Amniotic epithelial cell (primary cell): Measurements from ENCODE around the gene CHST15.

Experiments used
- DNase-seq: peaks from one replicate; pipeline ENCODE4 v3.0.0-alpha.2; 2010; ENCODE audit warnings: low read depth

CHST15 gene

GRCh38 chr10:123997486-123998196 is 95.8 kb downstream of the CHST15 start:
- DNase-seq = peak; percentile 90

DNA sequence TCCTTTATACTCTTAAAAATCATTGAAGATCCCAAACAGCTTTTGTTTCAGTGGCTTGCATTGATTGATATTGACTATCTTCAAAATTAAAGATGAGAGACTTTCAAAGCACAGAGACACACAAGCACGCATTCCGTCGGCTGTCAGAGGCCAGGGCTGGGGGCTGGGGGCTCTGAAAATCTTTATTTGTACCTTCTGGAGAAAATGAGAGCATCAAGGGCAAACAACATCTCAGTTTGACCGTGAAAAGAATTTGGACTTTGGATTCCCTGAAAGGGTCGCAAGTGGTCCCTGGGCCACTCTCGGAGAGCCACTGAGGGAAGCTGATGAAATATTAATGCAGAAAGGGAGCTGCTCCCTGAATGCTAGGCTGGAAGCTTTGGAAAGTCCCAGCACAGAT is 96.4 kb downstream of the CHST15 start:
- no peak for DNase-seq

GRCh38 chr10:123996302-123996701 is 97.1 kb downstream of the CHST15 start:
- DNase-seq = no peak

DNA sequence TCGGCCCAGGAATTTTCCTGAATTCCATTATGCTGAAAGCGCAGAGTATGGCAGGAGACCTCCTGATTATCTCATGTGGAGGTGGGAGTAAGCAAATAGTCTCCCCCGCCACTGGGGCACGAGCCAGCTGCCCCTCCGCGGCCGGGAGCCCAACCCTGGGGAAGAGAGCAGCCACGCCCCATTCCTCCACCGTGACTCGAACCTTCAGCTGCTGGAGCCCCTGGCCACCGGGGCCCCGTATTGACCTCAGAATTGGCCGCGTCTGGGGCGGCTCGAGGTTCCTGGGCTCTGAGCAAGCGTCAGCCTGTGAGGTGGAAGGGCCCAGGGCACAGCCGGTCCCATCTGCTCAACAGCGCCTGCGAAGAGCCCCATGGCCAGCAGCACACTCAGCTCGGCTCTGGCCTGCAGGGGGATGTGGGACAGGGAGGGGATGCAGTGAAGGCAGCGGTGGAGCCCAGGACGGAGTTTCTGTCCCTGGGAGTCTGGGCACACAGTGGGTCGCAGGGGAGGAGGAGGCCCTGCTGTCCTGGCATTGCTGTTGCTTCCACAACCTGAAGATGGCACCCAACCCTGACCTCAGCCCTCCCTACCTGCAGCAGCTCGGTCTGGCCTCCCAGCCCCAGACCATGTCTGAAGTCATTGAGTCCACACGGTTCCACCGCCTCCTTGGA is 97.8 kb downstream of the CHST15 start:
- peak; percentile 56 for DNase-seq

- no peak for DNase-seq
Measured at GRCh38 chr10:123995082-123995460, 98.3 kb downstream of the CHST15 start.

DNA sequence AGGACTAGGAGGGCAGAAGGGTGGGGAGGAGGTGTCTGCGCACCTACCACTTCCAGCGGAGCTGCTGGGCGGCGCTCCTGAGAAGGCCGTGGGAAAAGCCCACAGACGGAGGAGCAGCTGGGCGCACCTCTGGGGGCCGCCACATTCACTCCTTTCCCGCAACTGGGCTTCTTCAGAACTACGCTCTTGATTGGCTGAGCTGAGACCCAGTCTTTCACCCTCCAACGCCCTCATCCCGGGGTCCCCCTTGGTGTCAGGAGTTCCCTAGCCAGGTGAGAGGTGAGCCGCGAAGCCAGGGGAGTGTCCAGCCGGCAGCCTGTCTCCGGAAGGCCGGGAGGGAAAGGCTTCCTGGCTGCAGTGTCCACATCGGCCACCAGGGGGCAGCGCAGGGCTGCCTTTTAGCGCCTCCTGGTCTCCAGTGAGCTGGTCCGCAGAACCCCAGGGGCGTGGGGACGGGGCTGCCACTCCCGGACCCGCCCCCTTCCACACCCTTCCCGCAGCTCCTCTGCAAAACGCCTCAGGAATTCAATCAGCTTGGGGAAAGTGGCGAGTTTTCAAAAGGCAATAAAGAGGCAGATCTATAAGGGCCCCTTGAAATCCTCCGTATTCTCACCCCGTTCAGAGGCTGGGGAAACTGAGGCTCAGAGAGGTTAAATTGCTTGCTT is 98.8 kb downstream of the CHST15 start:
- DNase-seq = peak; percentile 48

DNA sequence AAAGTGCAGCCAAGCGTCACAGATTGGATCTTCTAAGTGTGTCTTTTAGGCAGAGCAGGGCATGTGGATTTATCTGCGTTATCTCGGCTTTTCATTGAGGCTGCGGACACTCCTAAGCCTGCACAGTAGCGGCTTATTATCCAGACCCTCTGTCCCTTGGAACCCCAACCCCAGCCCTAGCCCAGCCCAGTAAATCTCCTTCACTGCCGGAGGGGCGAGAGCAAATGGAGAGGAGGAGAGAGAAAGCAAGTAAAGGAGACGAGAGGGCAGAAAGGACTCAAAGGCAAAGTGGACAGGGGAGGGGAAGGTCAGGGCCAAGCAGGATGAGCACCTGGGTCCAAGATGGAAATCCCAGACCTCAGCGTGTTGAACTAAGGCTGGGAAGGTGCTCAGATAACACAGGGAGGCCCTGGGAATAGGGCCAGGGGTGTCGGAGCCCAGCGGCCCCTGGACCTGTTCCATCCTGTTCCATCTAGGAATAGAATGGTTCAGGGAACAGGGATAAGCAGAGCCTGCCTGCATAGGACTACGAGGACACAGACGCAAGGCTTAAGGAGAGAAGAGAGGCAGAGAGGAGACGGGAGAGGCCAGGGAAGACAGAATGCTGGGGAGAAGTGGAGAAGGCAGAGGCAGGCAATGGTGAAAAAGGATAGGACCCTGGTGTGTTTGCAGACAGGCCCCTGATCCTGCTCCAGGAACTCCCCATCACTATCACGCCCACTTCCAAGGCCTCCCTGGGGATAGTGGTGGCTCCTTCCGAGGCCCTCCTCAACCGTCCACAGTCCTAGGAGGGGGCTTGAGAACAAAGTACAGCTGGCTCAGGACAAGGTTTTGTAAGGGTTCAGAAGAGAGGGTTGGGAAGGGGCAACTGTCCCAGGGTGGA is 99.6 kb downstream of the CHST15 start:
- DNase-seq = no peak

DNA sequence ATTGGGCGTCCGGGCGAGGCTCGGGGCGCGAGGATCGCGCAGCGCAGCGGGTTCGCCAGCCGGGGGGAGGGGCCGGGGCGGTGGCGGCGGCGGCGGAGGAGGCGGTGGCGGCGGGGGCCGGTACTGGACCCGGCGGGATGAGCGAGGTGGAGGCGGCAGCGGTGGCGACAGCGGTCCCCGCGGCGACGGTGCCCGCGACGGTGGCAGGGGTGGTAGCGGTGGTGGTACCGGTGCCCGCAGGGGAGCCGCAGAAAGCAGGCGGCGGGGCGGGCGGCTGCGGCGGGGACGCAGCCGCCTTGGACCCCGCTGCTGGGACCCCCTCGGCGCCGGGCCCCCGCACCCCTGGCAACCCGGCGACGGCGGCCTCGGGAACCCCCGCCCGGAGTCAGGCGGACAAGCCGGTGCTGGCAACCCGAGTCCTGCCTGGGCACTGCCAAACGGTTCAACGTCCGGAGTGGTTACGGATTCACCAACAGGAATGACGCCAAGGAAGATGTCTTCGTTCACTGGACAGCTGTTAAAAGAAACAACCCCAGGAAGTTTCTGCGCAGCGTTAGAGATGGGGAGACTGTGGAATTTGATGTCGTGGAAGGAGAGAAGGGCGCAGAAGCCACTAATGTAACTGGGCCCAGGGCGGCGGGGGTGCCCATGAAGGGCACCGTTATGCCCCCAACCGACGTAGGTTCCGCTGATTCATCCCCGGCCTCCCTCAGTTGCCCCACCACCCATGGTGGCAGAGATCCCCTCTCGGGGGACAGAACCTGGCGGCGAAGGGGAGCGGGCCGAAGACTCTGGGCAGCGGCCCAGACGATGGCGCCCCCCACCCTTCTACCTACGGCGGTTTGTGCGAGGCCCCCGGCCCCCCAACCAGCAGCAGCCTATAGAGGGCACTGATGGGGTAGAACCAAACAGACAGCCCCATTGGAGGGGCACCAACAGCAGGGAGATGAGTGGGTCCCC is 101.5 kb downstream of the CHST15 start:
- DNase-seq = no peak

DNA sequence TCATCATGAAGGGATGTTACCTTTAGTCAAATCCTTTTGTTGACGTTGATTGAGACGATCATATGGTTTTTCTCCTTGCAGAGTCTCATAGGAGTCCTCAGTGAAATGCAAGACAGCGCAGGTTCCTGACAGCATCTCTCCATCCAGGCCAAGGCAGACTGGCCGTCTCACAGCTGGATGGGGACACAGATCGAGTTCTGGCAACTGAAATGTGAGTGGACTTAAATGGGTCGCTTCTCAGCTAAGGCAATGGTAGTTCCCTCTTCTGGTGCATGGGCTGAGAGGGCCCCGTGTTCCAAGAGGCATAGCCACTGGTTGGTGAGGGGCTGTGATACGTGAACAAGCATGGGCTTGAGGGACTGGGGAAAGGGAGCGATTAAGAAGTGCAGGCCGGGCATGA is 102.5 kb downstream of the CHST15 start:
- no peak for DNase-seq

DNA sequence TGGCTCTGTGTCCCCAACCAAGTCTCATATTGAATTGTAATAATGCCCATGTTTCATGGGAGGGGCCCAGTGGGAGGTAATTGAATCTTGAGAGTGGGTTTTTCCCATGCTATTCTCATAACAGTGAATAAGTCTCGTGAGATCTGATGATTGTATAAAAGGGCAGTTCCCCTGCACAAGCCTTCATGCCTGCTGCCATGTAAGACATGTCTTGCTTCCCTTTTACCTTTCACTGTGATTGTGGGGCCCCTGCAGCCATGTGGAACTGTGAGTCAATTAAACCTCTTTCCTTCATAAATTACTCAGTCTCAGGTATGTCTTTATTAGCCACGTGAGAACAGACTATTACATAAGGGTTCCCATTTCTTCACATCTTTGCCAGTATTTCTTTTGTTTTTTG is 104.7 kb downstream of the CHST15 start:
- DNase-seq = no peak

DNA sequence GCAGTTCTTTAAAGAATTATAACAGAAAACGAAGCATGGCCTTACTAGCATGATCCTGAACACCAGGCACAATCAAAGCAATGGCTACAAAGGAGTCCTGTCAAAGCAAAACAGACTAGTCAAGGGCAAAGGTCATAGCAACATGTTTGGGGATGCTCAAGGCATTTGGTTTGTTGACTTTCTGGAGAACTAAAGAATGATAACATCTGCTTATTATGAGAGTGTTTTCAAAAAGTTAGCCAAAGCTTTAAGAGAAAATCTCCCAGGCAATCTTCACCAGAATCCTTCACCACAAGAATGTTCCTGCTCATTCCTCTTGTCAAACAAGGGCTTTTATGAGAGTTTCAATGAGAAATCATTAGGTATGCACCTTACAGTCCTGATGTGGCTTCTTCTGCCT is 106.7 kb downstream of the CHST15 start:
- no peak for DNase-seq

DNA sequence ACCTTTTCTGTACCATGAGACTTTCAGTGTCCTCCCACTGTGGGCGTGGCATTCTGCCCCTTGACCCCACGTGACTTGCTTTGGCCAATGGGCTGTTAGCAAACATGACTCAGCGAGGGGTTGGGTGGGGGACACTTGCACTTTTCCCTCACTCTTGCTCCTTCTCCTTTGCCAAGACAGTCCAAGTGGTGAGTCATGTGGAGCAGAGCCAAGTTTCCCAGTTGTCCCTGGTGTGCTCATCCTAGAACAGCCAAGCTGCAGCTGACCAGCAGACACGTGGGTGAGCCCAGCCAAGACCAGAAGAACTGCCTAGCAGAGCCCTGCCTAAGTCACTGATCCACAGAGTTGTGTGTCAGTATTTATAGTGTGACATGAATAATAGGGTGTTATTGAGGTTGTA is 119.0 kb downstream of the CHST15 start:
- peak; percentile 21 for DNase-seq

- DNase-seq = no peak
Measured at GRCh38 chr10:123972481-123973401, 120.7 kb downstream of the CHST15 start.

DNA sequence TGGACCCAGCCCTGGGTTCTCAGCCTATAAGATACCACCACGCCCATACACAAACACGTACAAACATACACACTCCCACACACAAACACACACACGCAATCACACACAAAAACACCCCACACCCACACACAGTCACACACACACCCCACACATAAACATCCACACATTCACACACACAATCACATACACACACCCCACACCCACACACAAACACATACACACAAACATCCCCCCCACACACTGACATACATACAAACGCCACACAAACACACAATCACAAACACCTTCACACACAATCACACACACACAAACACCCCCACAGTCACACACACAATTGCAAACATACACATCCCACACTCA is 122.5 kb downstream of the CHST15 start:
- DNase-seq = no peak

DNA sequence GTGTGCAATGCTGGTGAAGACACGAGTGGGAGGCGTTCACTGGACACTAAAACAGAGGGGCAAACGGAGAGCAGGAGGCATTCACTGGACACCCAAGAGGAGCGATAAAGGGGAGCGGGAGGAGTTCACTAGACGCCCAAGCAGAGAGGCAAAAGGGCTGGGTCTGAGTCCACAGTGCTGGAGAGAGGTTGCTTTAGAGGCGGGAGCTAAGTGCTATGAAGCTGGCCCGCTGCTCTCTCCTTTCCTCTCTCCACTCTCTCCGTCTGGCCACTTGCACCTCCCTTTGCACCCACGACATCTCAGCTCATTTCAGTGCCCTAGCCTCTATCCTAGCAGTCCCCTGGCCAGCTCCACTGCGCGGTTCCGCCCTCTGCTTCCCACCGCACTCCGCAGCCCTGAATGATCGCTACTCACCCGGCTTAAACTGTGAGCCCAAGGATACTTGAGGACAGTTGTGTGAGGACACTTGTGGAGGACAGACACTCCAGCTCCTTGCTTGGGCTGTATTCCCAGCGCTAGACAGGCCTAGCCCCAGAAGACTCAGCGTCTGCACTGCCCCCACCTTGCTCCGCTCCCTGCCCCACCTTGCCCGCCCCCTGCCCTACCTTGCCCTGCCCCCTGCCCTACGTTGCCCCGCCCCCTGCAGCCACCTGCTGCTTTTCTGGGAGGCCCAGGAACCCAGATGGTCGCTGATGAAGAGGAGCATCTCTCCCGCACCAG is 123.0 kb downstream of the CHST15 start:
- no peak for DNase-seq

DNA sequence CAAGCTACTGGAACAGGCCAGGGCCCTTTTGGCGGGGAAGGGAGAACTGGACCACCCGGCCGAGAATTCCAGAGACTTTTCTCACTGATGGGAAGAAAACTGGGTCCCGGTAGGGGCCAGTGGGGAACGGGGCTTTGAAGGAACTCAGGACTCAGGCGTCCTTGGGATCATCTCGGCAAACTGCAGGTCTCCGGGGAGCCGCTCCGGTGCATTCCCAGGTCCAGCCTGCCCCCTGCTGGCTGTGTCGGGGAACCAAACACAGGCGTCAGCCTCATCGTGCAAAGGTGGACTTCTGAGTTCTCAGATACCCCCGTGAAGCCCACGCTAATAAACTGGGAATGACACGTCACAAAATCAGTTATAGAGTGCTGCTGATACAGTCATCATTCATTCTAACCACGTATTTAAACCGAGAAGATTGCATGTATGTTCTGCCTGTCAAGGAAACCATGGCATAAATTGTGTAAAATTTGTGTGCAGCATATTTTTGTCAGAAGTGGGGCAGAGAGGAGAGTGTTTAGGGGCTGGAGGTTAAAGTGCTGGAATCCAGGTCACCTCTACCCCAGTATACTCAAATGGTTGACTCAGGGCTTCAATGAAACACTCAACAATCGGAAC is 125.7 kb downstream of the CHST15 start:
- peak; percentile 13 for DNase-seq

DNA sequence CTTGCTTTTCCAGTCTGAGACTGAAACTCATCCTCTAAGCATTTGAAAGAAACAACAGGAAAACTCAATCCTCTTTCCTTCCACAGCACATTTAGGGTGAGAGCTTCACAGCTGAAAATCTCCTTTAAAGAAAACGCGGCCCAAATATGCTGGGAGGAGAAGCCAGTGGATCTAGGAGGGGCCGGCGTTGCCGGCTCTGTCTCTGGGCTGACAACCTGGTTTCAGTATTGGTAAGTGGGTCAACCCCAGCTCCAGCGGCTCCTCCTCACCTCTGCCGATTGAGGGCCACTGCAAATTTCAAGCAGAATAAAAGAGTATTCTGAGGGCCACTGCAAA is 126.5 kb downstream of the CHST15 start:
- DNase-seq = no peak

DNA sequence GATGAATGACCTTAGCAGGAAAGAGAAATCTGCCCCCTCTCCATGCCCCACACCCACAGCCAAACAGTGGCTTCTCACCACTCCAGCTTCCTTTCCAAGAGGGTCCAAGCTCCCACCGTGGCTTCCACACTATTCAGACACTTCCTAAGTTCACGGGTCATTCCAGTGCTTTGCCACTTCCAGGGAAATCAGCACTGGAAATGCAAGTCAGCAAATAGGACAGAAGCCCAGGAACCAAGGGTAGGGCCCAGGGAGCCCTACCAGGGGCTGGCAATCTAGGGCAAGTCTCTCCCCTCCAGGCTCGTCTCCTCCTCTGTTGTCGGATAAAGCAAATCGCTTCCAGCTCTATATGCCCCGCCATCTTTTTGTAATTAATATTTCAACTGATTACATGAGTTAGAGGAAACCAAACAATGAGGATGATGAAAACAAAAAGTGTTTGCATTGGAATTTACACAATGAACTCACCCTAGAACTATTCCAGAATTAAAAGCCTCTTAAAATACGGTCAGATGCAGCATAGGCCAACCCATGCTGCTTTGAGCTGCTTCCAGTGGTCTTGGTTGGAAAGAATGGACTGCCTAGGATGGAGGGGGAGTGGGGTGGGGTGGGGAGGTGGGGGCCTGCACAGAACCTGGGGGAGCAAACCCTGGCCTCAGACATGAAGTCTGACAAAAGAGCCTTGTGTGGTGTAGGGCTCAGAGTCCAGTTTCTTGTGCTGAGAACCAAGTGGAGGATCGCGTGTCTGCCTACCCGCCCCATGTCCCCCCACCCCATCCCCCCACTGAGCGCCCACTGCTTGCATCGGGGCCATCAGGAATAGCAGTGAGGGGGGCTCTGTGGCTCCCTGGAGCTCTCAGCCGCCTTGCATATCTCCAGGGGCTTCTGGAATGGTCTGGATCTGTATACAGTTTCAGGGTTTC is 127.2 kb downstream of the CHST15 start:
- no peak for DNase-seq
